Astrocyte (in vitro differentiated cells and primary cell): ENCODE data around the gene MAGI1. TPM values are rescaled to one million over a fixed set of nuclear protein-coding genes. Genes with fewer than 3 reads are reported as not detected.

Source experiments
- DNase-seq: peaks from one replicate; pipeline ENCODE4 v3.0.0-alpha.2; 2010; ENCODE audit warnings: low read depth
- FAIRE-seq: peaks from 2 replicates; lab custom pipeline; 2011; peaks lifted over from hg19 to GRCh38; lab: Jason Lieb, UNC
- H2AFZ ChIP-seq: 2 replicates; pipeline ENCODE4 v1.6.0; 2012; ENCODE audit warnings: low read depth, low read length, inconsistent platforms
- H3K27ac ChIP-seq: 2 replicates; pipeline ENCODE4 v1.5.1; 2011; ENCODE audit warnings: low read depth, low read length, inconsistent platforms
- H3K27me3 ChIP-seq: 2 replicates; pipeline ENCODE4 v1.6.0; 2011; ENCODE audit warnings: low read length, inconsistent platforms; ENCODE audit not compliant: insufficient read depth
- H3K36me3 ChIP-seq: 2 replicates; pipeline ENCODE4 v1.5.1; 2011; ENCODE audit warnings: low read length, inconsistent platforms; ENCODE audit not compliant: insufficient read depth
- H3K4me1 ChIP-seq: 2 replicates; pipeline ENCODE4 v1.5.1; 2011; ENCODE audit warnings: low read length, inconsistent platforms; ENCODE audit not compliant: insufficient read depth
- H3K4me2 ChIP-seq: 2 replicates; pipeline ENCODE4 v1.6.0; 2012; ENCODE audit warnings: low read length, inconsistent platforms
- H3K4me3 ChIP-seq: 2 replicates; pipeline ENCODE4 v1.5.1; 2011; ENCODE audit warnings: low read depth, mild to moderate bottlenecking, low read length, inconsistent platforms; ENCODE audit not compliant: insufficient read depth
- H3K79me2 ChIP-seq: 2 replicates; pipeline ENCODE4 v1.6.0; 2012; ENCODE audit warnings: mild to moderate bottlenecking, low read length, inconsistent platforms; ENCODE audit not compliant: insufficient read depth
- H3K9ac ChIP-seq: 2 replicates; pipeline ENCODE4 v1.6.0; 2012; ENCODE audit warnings: mild to moderate bottlenecking, low read length, inconsistent platforms
- H3K9me3 ChIP-seq: 2 replicates; pipeline ENCODE4 v1.5.1; 2012; ENCODE audit warnings: low read depth, mild to moderate bottlenecking, low read length, inconsistent platforms; ENCODE audit not compliant: insufficient read depth
- H4K20me1 ChIP-seq: 2 replicates; pipeline ENCODE4 v1.6.0; 2012; ENCODE audit warnings: low read length, inconsistent platforms; ENCODE audit not compliant: insufficient read depth
- H3K27ac Mint-ChIP-seq: one replicate; pipeline ENCODE4 v1.8.0; 2021; ENCODE audit warnings: mild to moderate bottlenecking, mixed read lengths; ENCODE audit not compliant: unreplicated experiment
- H3K27me3 Mint-ChIP-seq: one replicate; pipeline ENCODE4 v1.8.0; 2021; ENCODE audit warnings: low read depth, mixed read lengths; ENCODE audit not compliant: unreplicated experiment
- H3K36me3 Mint-ChIP-seq: one replicate; pipeline ENCODE4 v1.8.0; 2021; ENCODE audit warnings: low read depth, mixed read lengths; ENCODE audit not compliant: unreplicated experiment
- H3K4me1 Mint-ChIP-seq: one replicate; pipeline ENCODE4 v1.8.0; 2021; ENCODE audit warnings: low read depth, mixed read lengths; ENCODE audit not compliant: unreplicated experiment
- H3K4me3 Mint-ChIP-seq: one replicate; pipeline ENCODE4 v1.8.0; 2021; ENCODE audit warnings: mild to moderate bottlenecking, moderate library complexity, mixed read lengths; ENCODE audit not compliant: unreplicated experiment
- H3K9me3 Mint-ChIP-seq: one replicate; pipeline ENCODE4 v1.8.0; 2021; ENCODE audit warnings: mild to moderate bottlenecking, mixed read lengths; ENCODE audit not compliant: unreplicated experiment
- EZH2 ChIP-seq: IDR thresholded peaks from 2 replicates; pipeline ENCODE4 v1.6.1; 2012; ENCODE audit warnings: mild to moderate bottlenecking, low read length, inconsistent platforms; ENCODE audit not compliant: insufficient read depth
- total RNA-seq: library from RNA; stranded (reverse); gene quantifications from 2 replicates; pipeline ENCODE4 v1.2.1, GENCODE V29; 2021
- TF ChIP-seq, protein P1 (sequence below): IDR thresholded peaks from 2 replicates; pipeline ENCODE4 v1.5.1; 2011; ENCODE audit warnings: low read depth, mild to moderate bottlenecking, inconsistent platforms, low read length, moderate library complexity; ENCODE audit not compliant: insufficient read depth

MAGI1 gene
- total RNA-seq, 1 donor from 2014 or later: 31.8 TPM

- H3K4me3 ChIP-seq: no peak overlapping the region
- peaks cover 4% of the 10 kb centered on the region for H4K20me1 ChIP-seq
- no peak overlapping the region for H3K27ac ChIP-seq
- H3K36me3 Mint-ChIP-seq: no peaks in the 10 kb centered on the region
- no peaks in the 10 kb centered on the region for H3K36me3 ChIP-seq
- no peak for FAIRE-seq
- H3K27me3 ChIP-seq: no peaks in the 10 kb centered on the region
- no peaks in the 10 kb centered on the region for H3K27me3 Mint-ChIP-seq
- DNase-seq: no peak
- no peaks in the 10 kb centered on the region for H3K4me1 ChIP-seq
- no peak overlapping the region for H3K4me3 Mint-ChIP-seq
- H2AFZ ChIP-seq: no peak overlapping the region
- H3K27ac Mint-ChIP-seq: no peak overlapping the region
- H3K4me1 Mint-ChIP-seq: peaks cover 9% of the 10 kb centered on the region
- H3K4me2 ChIP-seq: no peak overlapping the region
- H3K9me3 Mint-ChIP-seq: no peaks in the 10 kb centered on the region
- H3K79me2 ChIP-seq: no peaks in the 10 kb centered on the region
- no peak overlapping the region for H3K9ac ChIP-seq
- H3K9me3 ChIP-seq: no peaks in the 10 kb centered on the region
- TF ChIP-seq, protein P1, sequence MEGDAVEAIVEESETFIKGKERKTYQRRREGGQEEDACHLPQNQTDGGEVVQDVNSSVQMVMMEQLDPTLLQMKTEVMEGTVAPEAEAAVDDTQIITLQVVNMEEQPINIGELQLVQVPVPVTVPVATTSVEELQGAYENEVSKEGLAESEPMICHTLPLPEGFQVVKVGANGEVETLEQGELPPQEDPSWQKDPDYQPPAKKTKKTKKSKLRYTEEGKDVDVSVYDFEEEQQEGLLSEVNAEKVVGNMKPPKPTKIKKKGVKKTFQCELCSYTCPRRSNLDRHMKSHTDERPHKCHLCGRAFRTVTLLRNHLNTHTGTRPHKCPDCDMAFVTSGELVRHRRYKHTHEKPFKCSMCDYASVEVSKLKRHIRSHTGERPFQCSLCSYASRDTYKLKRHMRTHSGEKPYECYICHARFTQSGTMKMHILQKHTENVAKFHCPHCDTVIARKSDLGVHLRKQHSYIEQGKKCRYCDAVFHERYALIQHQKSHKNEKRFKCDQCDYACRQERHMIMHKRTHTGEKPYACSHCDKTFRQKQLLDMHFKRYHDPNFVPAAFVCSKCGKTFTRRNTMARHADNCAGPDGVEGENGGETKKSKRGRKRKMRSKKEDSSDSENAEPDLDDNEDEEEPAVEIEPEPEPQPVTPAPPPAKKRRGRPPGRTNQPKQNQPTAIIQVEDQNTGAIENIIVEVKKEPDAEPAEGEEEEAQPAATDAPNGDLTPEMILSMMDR: no peak
- no peak for TF ChIP-seq EZH2
Observed at GRCh38 chr3:65659396-65659795, 379.3 kb downstream of the MAGI1 start.

DNA sequence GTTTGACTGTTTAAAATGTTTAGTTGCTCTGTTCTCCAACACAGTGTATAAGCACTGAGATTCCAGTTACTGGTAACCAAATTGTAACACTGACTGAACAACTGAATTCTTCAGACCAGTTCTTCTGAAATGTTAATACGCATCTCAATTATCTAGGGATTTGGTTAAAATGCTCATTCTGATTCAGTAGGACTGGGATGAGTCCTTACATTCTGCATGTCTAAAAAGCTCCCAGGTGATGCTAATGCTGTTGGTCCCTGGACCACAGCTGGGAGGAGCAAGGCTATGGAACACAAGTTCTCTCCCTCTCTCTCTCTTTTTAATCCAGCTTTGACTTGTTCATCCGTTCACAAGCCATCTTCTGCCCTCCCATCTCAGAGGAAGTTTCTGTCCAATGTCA is 380.3 kb downstream of the MAGI1 start:
- FAIRE-seq: no peak
- no peak for TF ChIP-seq EZH2
- TF ChIP-seq, protein P1: no peak

GRCh38 chr3:65655061-65655460 is 383.7 kb downstream of the MAGI1 start:
- H3K4me1 ChIP-seq: no peaks in the 10 kb centered on the region
- Mint-ChIP-seq H3K36me3 (no peaks in the 10 kb centered on the region), H3K27ac (no peak overlapping the region), H3K4me3 (no peak overlapping the region), H3K9me3 (peaks cover 4% of the 10 kb centered on the region), H3K27me3 (no peaks in the 10 kb centered on the region), H3K4me1 (peaks cover 11% of the 10 kb centered on the region)
- H3K4me3 ChIP-seq: no peak overlapping the region
- DNase-seq: no peak
- H3K9me3 ChIP-seq: no peaks in the 10 kb centered on the region
- H3K27ac ChIP-seq: no peak overlapping the region
- FAIRE-seq: no peak
- no peak overlapping the region for H3K4me2 ChIP-seq
- H3K36me3 ChIP-seq: no peaks in the 10 kb centered on the region
- no peaks in the 10 kb centered on the region for H3K79me2 ChIP-seq
- peaks cover 14% of the 10 kb centered on the region for H4K20me1 ChIP-seq
- TF ChIP-seq, protein P1: no peak
- no peak for TF ChIP-seq EZH2
- H3K9ac ChIP-seq: no peak overlapping the region
- no peaks in the 10 kb centered on the region for H3K27me3 ChIP-seq
- no peak overlapping the region for H2AFZ ChIP-seq

More for the DNA sequence above, 380.3 kb downstream of the MAGI1 start:
- Histone ChIP-seq H4K20me1 (peaks cover 4% of the 10 kb centered on the region), H3K27me3 (no peaks in the 10 kb centered on the region), H3K36me3 (no peaks in the 10 kb centered on the region), H2AFZ (no peak overlapping the region), H3K4me3 (no peak overlapping the region), H3K9ac (no peak overlapping the region), H3K4me1 (no peaks in the 10 kb centered on the region), H3K79me2 (no peaks in the 10 kb centered on the region), H3K4me2 (no peak overlapping the region), H3K9me3 (no peaks in the 10 kb centered on the region), H3K27ac (no peak overlapping the region)
- H3K36me3 Mint-ChIP-seq: no peaks in the 10 kb centered on the region
- H3K27ac Mint-ChIP-seq: no peak overlapping the region
- no peaks in the 10 kb centered on the region for H3K27me3 Mint-ChIP-seq
- no peak for DNase-seq
- H3K4me1 Mint-ChIP-seq: peaks cover 7% of the 10 kb centered on the region
- no peak overlapping the region for H3K4me3 Mint-ChIP-seq
- H3K9me3 Mint-ChIP-seq: no peaks in the 10 kb centered on the region
